ENCODE measurements around the gene FAM117B. TPM values are rescaled to one million over a fixed set of nuclear protein-coding genes. Genes with fewer than 3 reads are reported as not detected.
"Not testable (repeated sequence)": the region's sequence is repeated elsewhere in the genome, so short reads cannot be mapped to it uniquely, and the experiment has no call there.

The FAM117B gene
- total and polyA plus RNA-seq, 8 donors = 1.9 to 49.8 (median 13.3) TPM

GRCh38 chr2:202653890-202654289 lies 19.1 kb downstream of the FAM117B start:
- no peaks in the 10 kb centered on the region for H3K9me3 ChIP-seq
- intact Hi-C loops (cut with DNase I; ENCODE audit: low total_unique reads) = no loop called here
- H3K4me1 ChIP-seq = peaks cover 0 to 6% (median 0%) of the 10 kb centered on the region in 4 donors
- WGBS, 5 donors = 79 to 83% (median 82%) methylated on average over 4 of the region's 4 CpGs
- no peaks in the 10 kb centered on the region for H3K27me3 ChIP-seq
- H3K4me3 ChIP-seq = no peak overlapping the region
- TF ChIP-seq CTCF (IDR thresholded peaks at IDR 0.05) (no peak), EP300 (IDR thresholded peaks at IDR 0.05) (no peak), POLR2A (IDR thresholded peaks at IDR 0.05) (no peak), POLR2AphosphoS5 (IDR thresholded peaks at IDR 0.05) (no peak)
- no peak for DNase-seq
- no peak overlapping the region for H3K27ac ChIP-seq
- no peaks in the 10 kb centered on the region for H3K36me3 ChIP-seq

GRCh38 chr2:202657876-202658275 lies 23.1 kb downstream of the FAM117B start:
- no peak for DNase-seq
- Histone ChIP-seq H3K27ac (no peak overlapping the region), H3K27me3 (no peaks in the 10 kb centered on the region), H3K4me1 (peaks cover 0 to 11% (median 0%) of the 10 kb centered on the region in 4 donors), H3K4me3 (no peak overlapping the region), H3K9me3 (no peaks in the 10 kb centered on the region), H3K36me3 (no peaks in the 10 kb centered on the region)
- TF ChIP-seq POLR2A (IDR thresholded peaks at IDR 0.05) (no peak), EP300 (IDR thresholded peaks at IDR 0.05) (no peak), POLR2AphosphoS5 (IDR thresholded peaks at IDR 0.05) (no peak)
- intact Hi-C loops (cut with DNase I; ENCODE audit: low total_unique reads) = no loop called here

DNA sequence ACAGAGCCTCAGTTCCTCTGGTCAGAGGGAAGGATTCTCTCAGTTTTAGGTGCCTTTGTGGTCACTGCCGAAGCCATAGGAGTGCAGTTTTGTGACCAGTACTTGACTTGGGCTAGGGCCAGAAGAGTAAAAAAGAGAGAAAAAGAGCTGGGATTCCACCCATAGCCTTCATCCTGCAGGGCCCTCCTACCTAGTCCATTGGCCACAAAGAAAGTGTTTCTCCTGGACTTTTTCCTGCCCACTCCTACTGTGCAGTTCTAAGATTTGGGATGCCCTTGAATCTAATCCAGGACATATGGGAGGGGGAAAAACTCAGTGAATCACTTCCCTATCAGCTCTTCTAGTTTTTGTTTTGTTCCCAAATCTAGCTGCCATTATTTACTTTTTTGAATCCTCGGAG lies 26.0 kb downstream of the FAM117B start:
- 78 to 87% (median 84%) methylated on average over 2 of the region's 2 CpGs for whole genome bisulfite sequencing, 5 donors
- TF ChIP-seq POLR2A (IDR thresholded peaks at IDR 0.05) (no peak), CTCF (IDR thresholded peaks at IDR 0.05) (no peak), POLR2AphosphoS5 (IDR thresholded peaks at IDR 0.05) (no peak), EP300 (IDR thresholded peaks at IDR 0.05) (no peak)

GRCh38 chr2:202669841-202670240 lies 35.1 kb downstream of the FAM117B start:
- Histone ChIP-seq H3K36me3 (no peaks in the 10 kb centered on the region), H3K4me1 (peaks cover 0 to 46% (median 8%) of the 10 kb centered on the region in 4 donors), H3K4me3 (no peak overlapping the region), H3K9me3 (no peaks in the 10 kb centered on the region), H3K27me3 (no peaks in the 10 kb centered on the region), H3K27ac (no peak overlapping the region)
- 81 to 95% (median 86%) methylated on average over 1 of the region's 1 CpG for WGBS, 5 donors
- intact Hi-C loops (cut with DNase I; ENCODE audit: low total_unique reads) = no loop called here
- TF ChIP-seq EP300 (IDR thresholded peaks at IDR 0.05) = no peak
- no peak for TF ChIP-seq CTCF (IDR thresholded peaks at IDR 0.05)
- TF ChIP-seq POLR2A (IDR thresholded peaks at IDR 0.05) = no peak
- no peak for TF ChIP-seq POLR2AphosphoS5 (IDR thresholded peaks at IDR 0.05)
- DNase-seq = no peak

More for the DNA sequence above, 26.0 kb downstream of the FAM117B start:
- no peaks in the 10 kb centered on the region for H3K27me3 ChIP-seq
- H3K9me3 ChIP-seq = no peaks in the 10 kb centered on the region
- H3K36me3 ChIP-seq = no peaks in the 10 kb centered on the region
- intact Hi-C loops (cut with DNase I; ENCODE audit: low total_unique reads) = no loop called here
- H3K27ac ChIP-seq = no peak overlapping the region
- H3K4me1 ChIP-seq = peaks cover 0 to 10% (median 4%) of the 10 kb centered on the region in 4 donors
- H3K4me3 ChIP-seq = no peak overlapping the region
- no peak for DNase-seq

DNA sequence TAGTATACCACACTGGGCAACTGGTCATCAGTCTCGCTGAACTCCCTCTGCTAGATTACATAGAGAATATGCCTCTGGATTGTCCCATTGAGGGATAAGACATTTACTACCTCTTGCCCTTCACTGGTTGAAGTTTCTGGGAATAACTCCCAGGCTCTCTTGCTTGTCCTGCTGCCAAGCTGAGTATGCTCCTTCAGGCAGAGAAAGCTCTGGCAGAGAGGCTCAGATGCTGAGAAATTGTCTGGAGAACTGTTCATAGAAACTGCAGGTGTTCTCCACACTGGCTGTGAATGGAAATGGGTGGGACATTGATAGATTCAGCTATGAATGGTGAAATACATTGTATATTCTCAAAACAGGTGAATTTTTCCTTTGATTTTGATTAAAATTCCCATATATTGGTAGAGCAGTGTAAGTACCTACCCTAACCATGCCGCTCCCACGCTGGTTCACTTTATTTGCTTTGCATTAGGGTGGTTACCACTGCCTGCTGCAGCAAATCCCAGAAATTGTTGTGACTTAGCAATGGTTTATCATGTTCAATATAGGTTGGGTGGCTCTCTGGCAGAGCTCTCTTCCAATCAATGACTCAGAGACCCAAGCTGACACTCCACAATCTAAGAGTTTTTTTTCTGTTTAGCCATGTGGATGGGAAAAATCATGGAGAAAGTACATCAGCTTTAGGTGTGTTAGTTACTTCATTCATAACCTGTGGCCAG lies 36.7 kb downstream of the FAM117B start:
- Histone ChIP-seq H3K4me3 (no peak overlapping the region), H3K27me3 (no peaks in the 10 kb centered on the region), H3K27ac (peak overlapping the region in 1 of 5 donors; percentile 37), H3K4me1 (peaks cover 0 to 34% (median 8%) of the 10 kb centered on the region in 4 donors), H3K36me3 (no peaks in the 10 kb centered on the region), H3K9me3 (no peaks in the 10 kb centered on the region)
- TF ChIP-seq CTCF (IDR thresholded peaks at IDR 0.05) (no peak), POLR2AphosphoS5 (IDR thresholded peaks at IDR 0.05) (no peak), EP300 (IDR thresholded peaks at IDR 0.05) (no peak), POLR2A (IDR thresholded peaks at IDR 0.05) (no peak)
- DNase-seq = peak in 1 of 2 donors; percentile 27
- 56 to 78% (median 66%) methylated on average over 3 of the region's 3 CpGs for WGBS, 5 donors
- intact Hi-C loops (cut with DNase I; ENCODE audit: low total_unique reads) = no loop called here

- H3K4me1 ChIP-seq = peaks cover 0 to 26% (median 8%) of the 10 kb centered on the region in 4 donors
- H3K9me3 ChIP-seq; intact Hi-C loops (cut with DNase I; ENCODE audit: low total_unique reads); H3K36me3 ChIP-seq; H3K4me3 ChIP-seq; DNase-seq; H3K27ac ChIP-seq; H3K27me3 ChIP-seq: not testable (repeated sequence)
- WGBS, 5 donors = 88 to 100% (median 97%) methylated on average over 6 of the region's 6 CpGs
Observed at GRCh38 chr2:202675097-202675496, 40.3 kb downstream of the FAM117B start.
